GM12878 (cell line): Measurements from ENCODE around the gene IRX4. TPM values are rescaled to one million over a fixed set of nuclear protein-coding genes. Genes with fewer than 3 reads are reported as not detected.

Experiments used
- ATAC-seq: fragments of 200-7000 bp; cut with Tn5 transposase; 3 replicates; pipeline ENCODE4 v1.9.1; 2020; ENCODE audit warnings: mild to moderate bottlenecking, moderate library complexity
- BruUV-seq: library from RNA; stranded (reverse); fragments of 400-500 nt; replicated peaks from 2 replicates; lab custom pipeline; 2021; lab: Mats Ljungman, UMichigan
- CTCF ChIA-PET: fragments of 300-600 bp; sonication (Branson Sonifier 250); formaldehyde crosslinking; extraction: SDS; loops from one replicate; lab custom pipeline; 2021; ENCODE audit warnings: inconsistent platforms; lab: Yijun Ruan, JAX
- POLR2A ChIA-PET: fragments of 350-600 bp; formaldehyde crosslinking; extraction: SDS; loops from one replicate; lab custom pipeline; 2021; ENCODE audit warnings: inconsistent platforms; lab: Charles Lee
- RAD21 ChIA-PET: fragments of 300-600 bp; sonication (Branson Sonifier 250); formaldehyde crosslinking; loops from one replicate; lab custom pipeline; 2023; ENCODE audit warnings: antibody characterized with exemption; ENCODE audit not compliant: unreplicated experiment; lab: Charles Lee
- SMC1A ChIA-PET: fragments of 300-600 bp; sonication (Branson Sonifier 250); formaldehyde crosslinking; loops from one replicate; lab custom pipeline; 2023; ENCODE audit not compliant: unreplicated experiment, uncharacterized antibody; lab: Charles Lee
- DNase-seq: peaks from one replicate; pipeline ENCODE4 v3.0.0-alpha.2; 2011; ENCODE audit warnings: low read depth, low spot score
- FAIRE-seq: peaks from 3 replicates; lab custom pipeline; 2011; peaks lifted over from hg19 to GRCh38; lab: Jason Lieb, UNC
- H2AFZ ChIP-seq: 2 replicates; pipeline ENCODE4 v1.6.0; 2011; ENCODE audit warnings: low read depth, low read length, control low read depth; ENCODE audit not compliant: control insufficient read depth
- H3K27ac ChIP-seq: 2 replicates; pipeline ENCODE4 v1.5.1; 2011; ENCODE audit warnings: control low read depth; ENCODE audit not compliant: control insufficient read depth, insufficient read depth
- H3K27me3 ChIP-seq, 2 experiments: replicated peaks in 1 of 2; 2 replicates each; pipeline versions ENCODE4 v1.6.0 to v1.6.1; 2011; ENCODE audit warnings: low read length in 1 of 2; ENCODE audit not compliant: control insufficient read depth in 2 of 2, insufficient read depth in 2 of 2
- H3K36me3 ChIP-seq, 2 experiments: 2 replicates each; pipeline ENCODE4 v1.5.1; 2011; ENCODE audit warnings: low read length in 1 of 2; ENCODE audit not compliant: control insufficient read depth in 2 of 2, insufficient read depth in 2 of 2
- H3K4me1 ChIP-seq: 2 replicates; pipeline ENCODE4 v1.6.1; 2011; ENCODE audit warnings: mild to moderate bottlenecking, low read length, moderate library complexity, mixed read lengths; ENCODE audit not compliant: control insufficient read depth, insufficient read depth
- H3K4me2 ChIP-seq: 2 replicates; pipeline ENCODE4 v1.6.0; 2011; ENCODE audit warnings: control low read depth; ENCODE audit not compliant: control insufficient read depth, insufficient read depth
- H3K4me3 ChIP-seq: fragments of 200-600 bp; sonication (generic); 2 replicates; pipeline ENCODE4 v1.5.1; 2016
- H3K79me2 ChIP-seq: 2 replicates; pipeline ENCODE4 v1.6.0; 2011; ENCODE audit warnings: low read length; ENCODE audit not compliant: control insufficient read depth, insufficient read depth
- H3K9ac ChIP-seq: 2 replicates; pipeline ENCODE4 v1.8.0; 2011; ENCODE audit warnings: low read length, control low read depth, mixed read lengths; ENCODE audit not compliant: control insufficient read depth, insufficient read depth
- H3K9me3 ChIP-seq: replicated peaks from 3 replicates; pipeline ENCODE4 v1.5.1; 2011; ENCODE audit warnings: mild to moderate bottlenecking, low read length; ENCODE audit not compliant: control insufficient read depth, insufficient read depth
- H4K20me1 ChIP-seq: 2 replicates; pipeline ENCODE4 v1.6.0; 2011; ENCODE audit not compliant: control insufficient read depth, insufficient read depth
- CEBPB ChIP-seq, 2 experiments: fragments of 150-350 bp in 1 of 2; IDR thresholded peaks; 2 replicates each; pipeline ENCODE4 v1.6.1; 2012 to 2014; ENCODE audit warnings: low read depth in 2 of 2, low read length in 2 of 2, borderline replicate concordance in 1 of 2, inconsistent platforms in 1 of 2
- FOXK2 ChIP-seq: fragments of 450-650 bp; IDR thresholded peaks from 2 replicates; pipeline ENCODE4 v1.6.1; 2017; ENCODE audit warnings: mild to moderate bottlenecking, moderate library complexity
- IRF4 ChIP-seq: IDR thresholded peaks from 2 replicates; pipeline ENCODE4 v1.6.1; 2011; ENCODE audit warnings: low read depth, low read length
- LARP7 ChIP-seq: fragments of 450-650 bp; IDR thresholded peaks from 2 replicates; pipeline ENCODE4 v1.6.1; 2017; ENCODE audit warnings: mild to moderate bottlenecking
- MTA2 ChIP-seq: fragments of 450-650 bp; IDR thresholded peaks from 2 replicates; pipeline ENCODE4 v1.6.1; 2016; ENCODE audit warnings: low read depth, mild to moderate bottlenecking, moderate library complexity
- NFXL1 ChIP-seq: fragments of 450-650 bp; IDR thresholded peaks from 2 replicates; pipeline ENCODE4 v1.6.1; 2017; ENCODE audit warnings: antibody characterized with exemption, mild to moderate bottlenecking, borderline replicate concordance
- NR2F1 ChIP-seq: fragments of 450-650 bp; conservative IDR thresholded peaks from 2 replicates; pipeline ENCODE4 v1.6.1; 2017; ENCODE audit warnings: mild to moderate bottlenecking
- RAD51 ChIP-seq: fragments of 450-650 bp; IDR thresholded peaks from 2 replicates; pipeline ENCODE4 v1.6.1; 2016; ENCODE audit warnings: moderate library complexity, mild to moderate bottlenecking, inconsistent platforms
- RFX5 ChIP-seq: IDR thresholded peaks from 2 replicates; pipeline ENCODE4 v1.6.1; 2011; ENCODE audit warnings: low read depth, low read length, improper control_type of control experiment
- TCF12 ChIP-seq: IDR thresholded peaks from 2 replicates; pipeline ENCODE4 v1.6.1; 2011; ENCODE audit warnings: low read depth, mild to moderate bottlenecking, low read length
- ZNF217 ChIP-seq: fragments of 450-650 bp; IDR thresholded peaks from 2 replicates; pipeline ENCODE4 v1.6.1; 2017; ENCODE audit warnings: antibody characterized with exemption, mild to moderate bottlenecking
- WGBS: methylation state at CpG from one replicate; pipeline ENCODE4 v1.1.6; 2016; ENCODE audit warnings: low lambda C conversion rate; ENCODE audit not compliant: insufficient replicate concordance, insufficient coverage; ENCODE audit errors: missing lambda C conversion rate; 5-methylcytosine and 5-hydroxymethylcytosine counted together
- in situ Hi-C: fragments of 300-500 bp; cut with MboI; formaldehyde crosslinking; loops from 9 replicates; pipeline ENCODE4 v1.14.3; 2018; ENCODE audit warnings: mixed read lengths
- intact Hi-C: fragments of 100-400 bp; cut with micrococcal nuclease; formaldehyde crosslinking; loops from one replicate; pipeline ENCODE4 v1.14.2; 2022; ENCODE audit not compliant: unreplicated experiment
- polyA plus RNA-seq, 11 experiments: library from polyadenylated mRNA; depleted of rRNA in 4 of 11; unstranded in 6 of 11; stranded (reverse) in 5 of 11; fragments of >200 nt; fragmentation: Nextera tagmentation in 4 of 11; fragmentation: Illumina TruSeq in 1 of 11; extraction: Ambion mirVana in 4 of 11; extraction: Trizol in 1 of 11; gene quantifications; 1 replicate in 1 of 11; 2 replicates in 10 of 11; pipeline versions ENCODE4 v1.2.1 to v1.2.3, GENCODE V29; 2011 to 2016; ENCODE audit warnings: inconsistent platforms in 2 of 11, missing spikeins in 2 of 11, low read depth in 1 of 11
- total RNA-seq, 4 experiments: library from RNA; depleted of rRNA in 3 of 4; stranded (reverse); fragments of >200 nt in 3 of 4; fragmentation: Illumina TruSeq in 1 of 4; extraction: Trizol in 1 of 4; gene quantifications; 2 replicates each; pipeline versions ENCODE4 v1.2.1 to v1.2.3, GENCODE V29; 2013 to 2021
- TF ChIP-seq, protein P1 (sequence below): IDR thresholded peaks from 2 replicates; pipeline ENCODE4 v1.6.1; 2011; ENCODE audit warnings: low read depth, mild to moderate bottlenecking, low read length, moderate library complexity, borderline replicate concordance; ENCODE audit errors: extremely low read depth
- TF ChIP-seq, protein P2 (sequence below): fragments of 450-650 bp; IDR thresholded peaks from 2 replicates; pipeline ENCODE4 v1.6.1; 2018; ENCODE audit warnings: borderline replicate concordance, mild to moderate bottlenecking; ENCODE audit not compliant: partially characterized antibody
- TF ChIP-seq, protein P3 (sequence below): IDR thresholded peaks from 2 replicates; pipeline ENCODE4 v1.6.1; 2012; ENCODE audit warnings: improper control_type of control experiment, low read depth, low read length; ENCODE audit not compliant: insufficient replicate concordance

Gene IRX4
- total and polyA plus RNA-seq, 10 of the 15 experiments (the other 5 are each of a cell fraction or from before 2014, with no cell fraction given) = not detected

DNA sequence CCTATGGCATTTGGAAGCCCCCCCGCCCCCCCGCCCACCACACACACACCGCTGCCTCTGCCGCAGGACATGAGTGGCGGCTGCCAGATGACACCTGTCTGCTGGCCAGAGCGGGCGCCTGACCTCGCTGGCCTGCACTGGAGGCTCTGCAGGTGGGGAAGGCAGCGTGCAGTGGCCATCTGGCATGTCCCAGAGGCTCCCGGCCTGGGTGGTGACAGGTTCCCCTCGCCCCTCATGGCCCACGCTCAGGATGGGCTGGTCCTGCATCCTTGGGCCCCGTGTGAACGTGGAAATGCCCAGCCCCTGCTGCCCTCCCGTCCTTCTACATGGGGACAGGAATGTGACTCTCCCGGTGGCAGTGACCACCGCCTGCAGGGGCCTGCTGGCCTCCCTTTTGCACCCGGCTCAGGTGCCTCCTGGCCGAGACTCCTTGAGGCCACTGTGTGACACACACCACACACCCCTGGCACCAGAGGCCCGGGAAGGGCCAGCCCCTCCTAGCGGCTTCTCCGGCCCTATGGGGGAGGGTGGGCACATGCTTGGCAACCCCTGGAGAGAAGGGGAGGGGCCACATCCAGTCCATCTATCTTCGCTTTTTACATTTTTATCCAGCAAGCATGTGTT is 30.3 kb downstream of the IRX4 start (continued):
- TF ChIP-seq CEBPB (IDR thresholded peaks at IDR 0.05; ENCODE audit: borderline replicate concordance in 1 of 2, low read depth in 2 of 2, low read length in 2 of 2) (no peak), RFX5 (no peak)
- TF ChIP-seq, all 136 proteins: peak for 0

DNA sequence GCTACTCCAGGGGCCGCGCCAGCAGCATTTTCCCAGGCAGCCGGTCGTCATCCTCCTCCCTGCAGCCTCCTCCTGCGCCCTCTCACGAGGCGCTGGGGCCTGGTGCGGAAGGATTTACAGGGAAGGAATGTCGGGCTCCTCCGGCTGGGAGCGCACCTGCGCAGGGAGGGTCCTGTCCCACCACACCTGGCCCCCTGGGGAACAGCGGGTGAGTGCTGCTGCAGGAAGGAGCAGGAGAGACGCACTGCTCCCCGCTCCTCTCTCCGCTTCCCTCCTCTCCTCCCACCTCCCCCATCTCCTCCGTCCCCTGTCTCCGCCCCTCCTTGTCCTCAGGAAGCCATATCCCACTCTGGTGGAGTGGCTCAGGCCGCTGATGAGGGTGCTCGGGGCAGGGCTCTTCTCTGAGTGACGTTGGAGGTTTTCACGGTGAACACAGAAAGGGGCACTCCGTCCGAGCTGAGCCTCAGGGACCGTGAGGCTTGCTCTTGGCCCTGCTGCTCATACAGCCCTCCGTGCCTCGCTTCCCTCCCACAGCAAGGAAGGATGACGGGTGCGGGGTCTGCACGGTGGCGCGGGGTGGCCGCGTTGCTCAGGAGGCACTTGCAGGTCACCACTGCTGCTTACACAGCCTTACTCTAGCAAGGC is 31.3 kb downstream of the IRX4 start:
- no peak for FAIRE-seq
- WGBS = 22% methylated on average over 29 of the region's 34 CpGs
- H3K4me2 ChIP-seq = no peak overlapping the region
- in situ Hi-C loops = no loop called here
- ChIA-PET SMC1A (no interaction called here), RAD21 (no interaction called here), CTCF (no interaction called here), POLR2A (no interaction called here)
- no peaks in the 10 kb centered on the region for H4K20me1 ChIP-seq
- no peaks in the 10 kb centered on the region for H3K79me2 ChIP-seq
- no peaks in the 10 kb centered on the region for H3K9me3 ChIP-seq
- H3K36me3 ChIP-seq = no peaks in the 10 kb centered on the region
- no peaks in the 10 kb centered on the region for H3K4me1 ChIP-seq
- no peak; the same call in 2 of the 3 replicates for ATAC-seq
- no peak overlapping the region for H2AFZ ChIP-seq
- no peak overlapping the region for H3K9ac ChIP-seq
- intact Hi-C loops = no loop called here
- DNase-seq = no peak
- no peaks in the 10 kb centered on the region; a peak in 3 of 4 replicates for H3K27me3 ChIP-seq
- no peak overlapping the region for H3K4me3 ChIP-seq
- TF ChIP-seq, protein P1, sequence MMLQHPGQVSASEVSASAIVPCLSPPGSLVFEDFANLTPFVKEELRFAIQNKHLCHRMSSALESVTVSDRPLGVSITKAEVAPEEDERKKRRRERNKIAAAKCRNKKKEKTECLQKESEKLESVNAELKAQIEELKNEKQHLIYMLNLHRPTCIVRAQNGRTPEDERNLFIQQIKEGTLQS = no peak
- TF ChIP-seq FOXK2 (no peak), LARP7 (no peak), IRF4 (no peak), NFXL1 (no peak), NR2F1 (no peak), RAD51 (no peak), ZNF217 (no peak), TCF12 (no peak), MTA2 (no peak)
- TF ChIP-seq, protein P2, sequence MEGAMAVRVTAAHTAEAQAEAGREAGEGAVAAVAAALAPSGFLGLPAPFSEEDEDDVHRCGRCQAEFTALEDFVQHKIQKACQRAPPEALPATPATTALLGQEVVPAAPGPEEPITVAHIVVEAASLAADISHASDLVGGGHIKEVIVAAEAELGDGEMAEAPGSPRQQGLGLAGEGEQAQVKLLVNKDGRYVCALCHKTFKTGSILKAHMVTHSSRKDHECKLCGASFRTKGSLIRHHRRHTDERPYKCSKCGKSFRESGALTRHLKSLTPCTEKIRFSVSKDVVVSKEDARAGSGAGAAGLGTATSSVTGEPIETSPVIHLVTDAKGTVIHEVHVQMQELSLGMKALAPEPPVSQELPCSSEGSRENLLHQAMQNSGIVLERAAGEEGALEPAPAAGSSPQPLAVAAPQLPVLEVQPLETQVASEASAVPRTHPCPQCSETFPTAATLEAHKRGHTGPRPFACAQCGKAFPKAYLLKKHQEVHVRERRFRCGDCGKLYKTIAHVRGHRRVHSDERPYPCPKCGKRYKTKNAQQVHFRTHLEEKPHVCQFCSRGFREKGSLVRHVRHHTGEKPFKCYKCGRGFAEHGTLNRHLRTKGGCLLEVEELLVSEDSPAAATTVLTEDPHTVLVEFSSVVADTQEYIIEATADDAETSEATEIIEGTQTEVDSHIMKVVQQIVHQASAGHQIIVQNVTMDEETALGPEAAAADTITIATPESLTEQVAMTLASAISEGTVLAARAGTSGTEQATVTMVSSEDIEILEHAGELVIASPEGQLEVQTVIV = no peak
- TF ChIP-seq, protein P3, sequence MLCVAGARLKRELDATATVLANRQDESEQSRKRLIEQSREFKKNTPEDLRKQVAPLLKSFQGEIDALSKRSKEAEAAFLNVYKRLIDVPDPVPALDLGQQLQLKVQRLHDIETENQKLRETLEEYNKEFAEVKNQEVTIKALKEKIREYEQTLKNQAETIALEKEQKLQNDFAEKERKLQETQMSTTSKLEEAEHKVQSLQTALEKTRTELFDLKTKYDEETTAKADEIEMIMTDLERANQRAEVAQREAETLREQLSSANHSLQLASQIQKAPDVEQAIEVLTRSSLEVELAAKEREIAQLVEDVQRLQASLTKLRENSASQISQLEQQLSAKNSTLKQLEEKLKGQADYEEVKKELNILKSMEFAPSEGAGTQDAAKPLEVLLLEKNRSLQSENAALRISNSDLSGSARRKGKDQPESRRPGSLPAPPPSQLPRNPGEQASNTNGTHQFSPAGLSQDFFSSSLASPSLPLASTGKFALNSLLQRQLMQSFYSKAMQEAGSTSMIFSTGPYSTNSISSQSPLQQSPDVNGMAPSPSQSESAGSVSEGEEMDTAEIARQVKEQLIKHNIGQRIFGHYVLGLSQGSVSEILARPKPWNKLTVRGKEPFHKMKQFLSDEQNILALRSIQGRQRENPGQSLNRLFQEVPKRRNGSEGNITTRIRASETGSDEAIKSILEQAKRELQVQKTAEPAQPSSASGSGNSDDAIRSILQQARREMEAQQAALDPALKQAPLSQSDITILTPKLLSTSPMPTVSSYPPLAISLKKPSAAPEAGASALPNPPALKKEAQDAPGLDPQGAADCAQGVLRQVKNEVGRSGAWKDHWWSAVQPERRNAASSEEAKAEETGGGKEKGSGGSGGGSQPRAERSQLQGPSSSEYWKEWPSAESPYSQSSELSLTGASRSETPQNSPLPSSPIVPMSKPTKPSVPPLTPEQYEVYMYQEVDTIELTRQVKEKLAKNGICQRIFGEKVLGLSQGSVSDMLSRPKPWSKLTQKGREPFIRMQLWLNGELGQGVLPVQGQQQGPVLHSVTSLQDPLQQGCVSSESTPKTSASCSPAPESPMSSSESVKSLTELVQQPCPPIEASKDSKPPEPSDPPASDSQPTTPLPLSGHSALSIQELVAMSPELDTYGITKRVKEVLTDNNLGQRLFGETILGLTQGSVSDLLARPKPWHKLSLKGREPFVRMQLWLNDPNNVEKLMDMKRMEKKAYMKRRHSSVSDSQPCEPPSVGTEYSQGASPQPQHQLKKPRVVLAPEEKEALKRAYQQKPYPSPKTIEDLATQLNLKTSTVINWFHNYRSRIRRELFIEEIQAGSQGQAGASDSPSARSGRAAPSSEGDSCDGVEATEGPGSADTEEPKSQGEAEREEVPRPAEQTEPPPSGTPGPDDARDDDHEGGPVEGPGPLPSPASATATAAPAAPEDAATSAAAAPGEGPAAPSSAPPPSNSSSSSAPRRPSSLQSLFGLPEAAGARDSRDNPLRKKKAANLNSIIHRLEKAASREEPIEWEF = no peak
- BruUV-seq = no TSS peak
- no peak overlapping the region for H3K27ac ChIP-seq
